Gastrocnemius medialis (tissue), 4 donors: ENCODE data around the gene CD3D.

Source experiments
- CTCF ChIP-seq, 5 experiments: fragments of 450-650 bp in 3 of 5; fragments of 200-600 bp in 2 of 5; sonication (generic) in 2 of 5; IDR thresholded peaks in 4 of 5; conservative IDR thresholded peaks in 1 of 5; 1 replicate in 4 of 5; 2 replicates in 1 of 5; pipeline ENCODE4 v1.5.1; 2016 to 2019; ENCODE audit warnings: antibody characterized with exemption in 5 of 5, mild to moderate bottlenecking in 3 of 5, moderate library complexity in 3 of 5
- POLR2A ChIP-seq, 2 donors: fragments of 450-650 bp; IDR thresholded peaks; one replicate each; pipeline ENCODE4 v1.6.1; 2017; ENCODE audit warnings: antibody characterized with exemption in 2 of 2, mild to moderate bottlenecking in 2 of 2, moderate library complexity in 2 of 2

GRCh38 chr11:118312328-118312727 is 30.2 kb downstream of the CD3D start:
- no peak for TF ChIP-seq POLR2A (IDR thresholded peaks at IDR 0.05)
- no peak for TF ChIP-seq CTCF (IDR thresholded peaks at IDR 0.05 in 4 of 5, conservative IDR thresholded peaks at IDR 0.05 in 1 of 5)
